NCI-H510A treated with DMSO at 0.1 percent for 48 hours (cell line): ENCODE results near the gene AGTPBP1.
"Not testable (repeated sequence)": the region's sequence is repeated elsewhere in the genome, so short reads cannot be mapped to it uniquely, and the experiment has no call there.

Experiments used
- DNase-seq: peaks from one replicate; lab custom pipeline; 2025; lab: John Stamatoyannopoulos, UW

AGTPBP1 gene

GRCh38 chr9:85719411-85719810 lies 22.3 kb downstream of the AGTPBP1 start:
- DNase-seq: not testable (repeated sequence)

GRCh38 chr9:85717818-85718217 lies 23.9 kb downstream of the AGTPBP1 start:
- DNase-seq: not testable (repeated sequence)

GRCh38 chr9:85717220-85717619 lies 24.5 kb downstream of the AGTPBP1 start:
- DNase-seq: no peak

GRCh38 chr9:85716031-85716877 lies 25.5 kb downstream of the AGTPBP1 start:
- DNase-seq: no peak

GRCh38 chr9:85715587-85715986 lies 26.2 kb downstream of the AGTPBP1 start:
- no peak for DNase-seq

- DNase-seq: no peak
Observed at GRCh38 chr9:85713897-85714296, 27.9 kb downstream of the AGTPBP1 start.

GRCh38 chr9:85704744-85705143 lies 37.0 kb downstream of the AGTPBP1 start:
- DNase-seq: no peak

- no peak for DNase-seq
Observed at GRCh38 chr9:85703398-85703797, 38.4 kb downstream of the AGTPBP1 start.

GRCh38 chr9:85702726-85703289 lies 38.9 kb downstream of the AGTPBP1 start:
- no peak for DNase-seq

GRCh38 chr9:85702191-85702590 lies 39.6 kb downstream of the AGTPBP1 start:
- DNase-seq: no peak

GRCh38 chr9:85700330-85700729 lies 41.4 kb downstream of the AGTPBP1 start:
- DNase-seq: no peak

- no peak for DNase-seq
Observed at GRCh38 chr9:85688361-85688760, 53.4 kb downstream of the AGTPBP1 start.

GRCh38 chr9:85685081-85685480 lies 56.7 kb downstream of the AGTPBP1 start:
- DNase-seq: no peak

- DNase-seq: no peak
Observed at GRCh38 chr9:85676790-85677189, 65.0 kb downstream of the AGTPBP1 start.

GRCh38 chr9:85667374-85667773 lies 74.4 kb downstream of the AGTPBP1 start:
- DNase-seq: no peak

- no peak for DNase-seq
Observed at GRCh38 chr9:85666086-85666485, 75.7 kb downstream of the AGTPBP1 start.

GRCh38 chr9:85662573-85662972 lies 79.2 kb downstream of the AGTPBP1 start:
- DNase-seq: no peak

- no peak for DNase-seq
Observed at GRCh38 chr9:85658716-85659115, 83.0 kb downstream of the AGTPBP1 start.

GRCh38 chr9:85653153-85653552 lies 88.6 kb downstream of the AGTPBP1 start:
- DNase-seq: no peak

GRCh38 chr9:85647571-85647970 lies 94.2 kb downstream of the AGTPBP1 start:
- no peak for DNase-seq

- no peak for DNase-seq
Observed at GRCh38 chr9:85645909-85646627, 95.7 kb downstream of the AGTPBP1 start.

- DNase-seq: no peak
Observed at GRCh38 chr9:85640425-85640824, 101.3 kb downstream of the AGTPBP1 start.

GRCh38 chr9:85639675-85640186 lies 102.0 kb downstream of the AGTPBP1 start:
- no peak for DNase-seq
